CD4-positive, alpha-beta T cell (primary cell): ENCODE data around the gene REXO4. TPM values are rescaled to one million over a fixed set of nuclear protein-coding genes. Genes with fewer than 3 reads are reported as not detected.

Experiments
- ATAC-seq: fragments of 200-7000 bp; cut with Tn5 transposase; one replicate; pipeline ENCODE4 v1.10.0; 2022; ENCODE audit warnings: mild to moderate bottlenecking; ENCODE audit not compliant: poor library complexity
- CTCF ChIA-PET: fragments of 350-600 bp; sonication (Branson Sonifier 250); formaldehyde crosslinking; loops from one replicate; lab custom pipeline; 2021; ENCODE audit warnings: antibody characterized with exemption, inconsistent platforms; lab: Charles Lee
- POLR2A ChIA-PET: fragments of 350-600 bp; sonication (Branson Sonifier 250); formaldehyde crosslinking; loops from one replicate; lab custom pipeline; 2021; ENCODE audit warnings: antibody characterized with exemption, inconsistent platforms; lab: Charles Lee
- DNase-seq, 14 experiments: peaks; one replicate each; pipeline ENCODE4 v3.0.0-alpha.2; 2013 to 2020; ENCODE audit warnings: mixed read lengths in 2 of 14
- H3K27ac ChIP-seq, 2 donors: one replicate each; pipeline versions ENCODE4 v1.5.1 to v1.7.0; 2013; ENCODE audit warnings: low read length in 2 of 2, low read depth in 1 of 2, mild to moderate bottlenecking in 1 of 2
- H3K27me3 ChIP-seq, 2 experiments: 1 replicate in 1 of 2; 2 replicates in 1 of 2; pipeline versions ENCODE4 v1.6.1 to v1.7.0; 2013; ENCODE audit warnings: low read length in 2 of 2, control low read depth in 1 of 2, mild to moderate bottlenecking in 1 of 2, moderate library complexity in 1 of 2; ENCODE audit not compliant: insufficient read depth in 2 of 2, control insufficient read depth in 1 of 2
- H3K36me3 ChIP-seq: one replicate; pipeline ENCODE4 v1.6.1; 2013; ENCODE audit warnings: low read length, control low read depth; ENCODE audit not compliant: insufficient read depth
- H3K4me1 ChIP-seq: one replicate; pipeline ENCODE4 v1.6.1; 2013; ENCODE audit warnings: low read length, control low read depth; ENCODE audit not compliant: insufficient read depth
- H3K4me3 ChIP-seq: one replicate; pipeline ENCODE4 v1.5.1; 2013; ENCODE audit warnings: mild to moderate bottlenecking, low read length, moderate library complexity
- H3K9me3 ChIP-seq, 2 experiments: 1 replicate in 1 of 2; 2 replicates in 1 of 2; pipeline versions ENCODE4 v1.6.1 to v1.7.0; 2013; ENCODE audit warnings: low read length in 2 of 2, mild to moderate bottlenecking in 2 of 2, control low read depth in 1 of 2, moderate library complexity in 1 of 2; ENCODE audit not compliant: control insufficient read depth in 1 of 2, insufficient read depth in 1 of 2
- H3K27ac Mint-ChIP-seq: one replicate; pipeline ENCODE4 v1.8.0; 2020; ENCODE audit warnings: mixed read lengths
- H3K27me3 Mint-ChIP-seq: one replicate; pipeline ENCODE4 v1.8.0; 2021; ENCODE audit warnings: mixed read lengths
- H3K36me3 Mint-ChIP-seq: one replicate; pipeline ENCODE4 v1.8.0; 2021; ENCODE audit warnings: low read depth, mixed read lengths
- H3K4me1 Mint-ChIP-seq: one replicate; pipeline ENCODE4 v1.8.0; 2021; ENCODE audit warnings: low read depth, mixed read lengths
- H3K4me3 Mint-ChIP-seq: one replicate; pipeline ENCODE4 v1.8.0; 2020; ENCODE audit warnings: mild to moderate bottlenecking, mixed read lengths
- H3K9me3 Mint-ChIP-seq: one replicate; pipeline ENCODE4 v1.8.0; 2020; ENCODE audit warnings: mixed read lengths
- intact Hi-C, 2 experiments: fragments of 100-400 bp; cut with DNase I in 1 of 2; cut with micrococcal nuclease in 1 of 2; formaldehyde crosslinking; loops; one replicate each; pipeline versions ENCODE4 v1.15.1 to v1.9.0; 2023 to 2025; cut with DNase I, micrococcal nuclease
- total RNA-seq, 174 experiments: library from RNA in 2 of 174; stranded (reverse) in 2 of 174; gene quantifications; one replicate each; pipeline ENCODE4 v1.2.3 and lab custom pipeline; 2021 to 2026
- TF ChIP-seq, protein P1 (sequence below): fragments of 200-600 bp; IDR thresholded peaks from one replicate; pipeline ENCODE4 v1.8.0; 2022; ENCODE audit warnings: antibody characterized with exemption, mild to moderate bottlenecking

Gene REXO4
- total RNA-seq, 2 experiments from 2014 or later: 17.3 to 18.5 TPM

DNA sequence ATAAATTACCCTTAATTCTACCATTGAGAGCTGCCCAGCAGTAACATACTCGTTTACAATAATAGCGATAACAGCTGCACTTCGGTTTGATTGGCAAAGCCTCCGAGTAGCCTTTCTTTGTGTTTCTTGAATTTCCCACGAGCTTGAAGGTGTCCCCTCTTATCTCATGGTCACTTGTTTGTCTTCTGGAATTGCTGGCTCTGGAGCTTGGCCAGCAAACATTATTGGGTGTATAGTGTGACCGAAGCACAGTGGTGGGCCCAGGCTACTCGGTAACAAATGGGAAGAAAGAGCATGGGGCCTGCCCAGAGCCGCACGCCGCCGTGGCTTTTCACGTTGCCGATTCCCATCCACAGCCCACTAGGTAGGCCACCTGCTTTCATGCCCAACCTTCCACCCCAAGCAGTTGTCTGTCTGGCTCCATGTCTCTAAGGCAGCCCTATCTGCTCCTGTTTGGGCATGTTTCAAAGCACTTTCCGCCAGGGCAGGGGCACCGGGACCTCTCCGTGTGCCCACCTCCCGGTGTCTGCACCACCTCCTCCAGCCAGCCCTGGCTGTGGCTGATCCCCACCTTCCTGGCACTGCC lies 33.0 kb downstream of the REXO4 start:
- POLR2A ChIA-PET: interaction anchor here (0.8 kb wide), 1 partner anchor 14 kb away, joined by 3 read pairs; no protein-coding TSS in a partner anchor
- Histone ChIP-seq H3K27ac (no peak overlapping the region), H3K9me3 (peaks cover 0 to 4% of the 10 kb centered on the region in 2 experiments), H3K27me3 (peaks cover 0 to 2% of the 10 kb centered on the region in 2 experiments), H3K4me3 (no peak overlapping the region), H3K36me3 (no peaks in the 10 kb centered on the region), H3K4me1 (no peaks in the 10 kb centered on the region)
- CTCF ChIA-PET: no interaction called here
- Mint-ChIP-seq H3K9me3 (no peaks in the 10 kb centered on the region), H3K4me1 (no peaks in the 10 kb centered on the region), H3K36me3 (no peaks in the 10 kb centered on the region), H3K27me3 (no peaks in the 10 kb centered on the region), H3K4me3 (no peak overlapping the region), H3K27ac (no peak overlapping the region)
- ATAC-seq: no peak
- TF ChIP-seq, protein P1, sequence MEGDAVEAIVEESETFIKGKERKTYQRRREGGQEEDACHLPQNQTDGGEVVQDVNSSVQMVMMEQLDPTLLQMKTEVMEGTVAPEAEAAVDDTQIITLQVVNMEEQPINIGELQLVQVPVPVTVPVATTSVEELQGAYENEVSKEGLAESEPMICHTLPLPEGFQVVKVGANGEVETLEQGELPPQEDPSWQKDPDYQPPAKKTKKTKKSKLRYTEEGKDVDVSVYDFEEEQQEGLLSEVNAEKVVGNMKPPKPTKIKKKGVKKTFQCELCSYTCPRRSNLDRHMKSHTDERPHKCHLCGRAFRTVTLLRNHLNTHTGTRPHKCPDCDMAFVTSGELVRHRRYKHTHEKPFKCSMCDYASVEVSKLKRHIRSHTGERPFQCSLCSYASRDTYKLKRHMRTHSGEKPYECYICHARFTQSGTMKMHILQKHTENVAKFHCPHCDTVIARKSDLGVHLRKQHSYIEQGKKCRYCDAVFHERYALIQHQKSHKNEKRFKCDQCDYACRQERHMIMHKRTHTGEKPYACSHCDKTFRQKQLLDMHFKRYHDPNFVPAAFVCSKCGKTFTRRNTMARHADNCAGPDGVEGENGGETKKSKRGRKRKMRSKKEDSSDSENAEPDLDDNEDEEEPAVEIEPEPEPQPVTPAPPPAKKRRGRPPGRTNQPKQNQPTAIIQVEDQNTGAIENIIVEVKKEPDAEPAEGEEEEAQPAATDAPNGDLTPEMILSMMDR: no peak
- DNase-seq: no peak
- intact Hi-C loops: no loop called here

DNA sequence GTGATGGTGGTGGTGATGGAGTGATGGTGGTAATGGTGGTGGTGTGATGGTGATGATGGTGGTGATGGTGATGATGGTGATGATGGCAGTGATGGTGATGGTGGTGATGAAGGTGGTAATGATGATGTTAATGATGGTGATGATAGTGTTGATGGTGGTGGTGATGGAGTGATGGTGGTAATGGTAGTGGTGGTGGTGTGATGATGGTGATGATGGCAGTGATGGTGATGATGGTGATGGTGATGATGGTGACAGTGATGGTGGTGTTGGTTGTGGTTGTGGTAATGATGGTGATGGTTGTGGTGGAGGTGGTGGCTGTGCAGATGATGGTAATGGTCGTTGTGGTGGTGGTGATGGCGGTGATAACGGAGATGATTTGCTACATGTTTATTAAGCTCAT lies 34.4 kb downstream of the REXO4 start:
- no peak overlapping the region for H3K4me3 ChIP-seq
- Mint-ChIP-seq H3K9me3 (no peaks in the 10 kb centered on the region), H3K36me3 (no peaks in the 10 kb centered on the region), H3K27me3 (no peaks in the 10 kb centered on the region), H3K4me1 (no peaks in the 10 kb centered on the region), H3K4me3 (no peak overlapping the region), H3K27ac (no peak overlapping the region)
- no peaks in the 10 kb centered on the region for H3K4me1 ChIP-seq
- H3K9me3 ChIP-seq: no peaks in the 10 kb centered on the region
- CTCF ChIA-PET: no interaction called here
- ATAC-seq (no peak), DNase-seq (no peak)
- intact Hi-C loops: no loop called here
- H3K27me3 ChIP-seq: no peaks in the 10 kb centered on the region
- POLR2A ChIA-PET: no interaction called here
- no peaks in the 10 kb centered on the region for H3K36me3 ChIP-seq
- TF ChIP-seq, protein P1: no peak
- H3K27ac ChIP-seq: no peak overlapping the region

DNA sequence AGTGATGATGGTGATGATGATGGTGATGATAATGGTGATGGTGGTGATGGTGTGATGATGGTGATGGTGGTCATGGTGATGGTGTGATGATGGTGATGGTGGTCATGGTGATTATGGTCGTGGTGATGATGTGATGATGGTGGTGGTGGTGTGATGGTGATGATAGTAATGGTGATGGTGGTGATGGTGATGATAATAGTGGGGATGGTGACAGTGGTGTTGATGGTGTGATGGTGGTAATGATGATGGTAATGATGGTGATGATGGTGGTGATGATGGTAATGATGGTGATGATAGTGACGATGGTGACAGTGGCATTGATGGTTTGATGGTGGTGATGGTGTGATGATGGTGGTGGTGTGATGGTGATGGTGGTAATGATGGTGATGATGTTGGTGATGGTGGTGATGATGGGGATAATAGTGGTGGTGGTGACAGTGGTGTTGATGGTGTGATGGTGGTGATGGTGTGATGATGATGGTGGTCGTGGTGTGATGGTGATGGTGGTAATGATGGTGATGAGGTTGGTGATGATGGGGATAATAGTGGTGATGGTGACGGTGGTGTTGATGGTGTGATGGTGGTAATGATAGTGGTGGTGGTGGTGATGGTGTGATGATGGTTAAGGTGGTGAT lies 35.2 kb downstream of the REXO4 start:
- Histone ChIP-seq H3K4me3 (no peak overlapping the region), H3K9me3 (no peaks in the 10 kb centered on the region), H3K4me1 (no peaks in the 10 kb centered on the region), H3K36me3 (no peaks in the 10 kb centered on the region), H3K27ac (no peak overlapping the region), H3K27me3 (no peaks in the 10 kb centered on the region)
- intact Hi-C loops: no loop called here
- no peak overlapping the region for H3K4me3 Mint-ChIP-seq
- H3K27ac Mint-ChIP-seq: no peak overlapping the region
- H3K4me1 Mint-ChIP-seq: no peaks in the 10 kb centered on the region
- ChIA-PET POLR2A (no interaction called here), CTCF (no interaction called here)
- DNase-seq (no peak), ATAC-seq (no peak)
- H3K9me3 Mint-ChIP-seq: no peaks in the 10 kb centered on the region
- H3K27me3 Mint-ChIP-seq: no peaks in the 10 kb centered on the region
- TF ChIP-seq, protein P1: no peak
- no peaks in the 10 kb centered on the region for H3K36me3 Mint-ChIP-seq
